CD4-positive, CD25-positive, alpha-beta regulatory T cell (primary cell): ENCODE results near the gene HMGN1. TPM values are rescaled to one million over a fixed set of nuclear protein-coding genes. Genes with fewer than 3 reads are reported as not detected.

Source experiments
- ATAC-seq, 2 donors: fragments of 150-1000 bp; cut with Tn5 transposase; one replicate each; pipeline ENCODE4 v1.10.0; 2021; ENCODE audit warnings: low read depth in 2 of 2, moderate number of reproducible peaks in 2 of 2, moderate library complexity in 1 of 2
- DNase-seq, 3 donors: peaks; one replicate each; pipeline versions ENCODE4 v3.0.0 to v3.0.0-alpha.2; 2012 to 2022; ENCODE audit warnings: mixed read lengths in 1 of 3
- H3K27ac ChIP-seq: one replicate; pipeline ENCODE4 v1.7.0; 2013; ENCODE audit warnings: mild to moderate bottlenecking, low read length; ENCODE audit not compliant: insufficient read depth, poor library complexity, severe bottlenecking
- H3K27me3 ChIP-seq: one replicate; pipeline ENCODE4 v1.7.0; 2013; ENCODE audit warnings: low read length; ENCODE audit not compliant: control insufficient read depth, insufficient read depth
- H3K36me3 ChIP-seq: one replicate; pipeline ENCODE4 v1.7.0; 2013; ENCODE audit warnings: mild to moderate bottlenecking, low read length, moderate library complexity; ENCODE audit not compliant: control insufficient read depth, insufficient read depth
- H3K4me1 ChIP-seq: 2 replicates; pipeline ENCODE4 v1.7.0; 2013; ENCODE audit warnings: mild to moderate bottlenecking, low read length; ENCODE audit not compliant: insufficient read depth, control insufficient read depth, poor library complexity, severe bottlenecking
- H3K4me3 ChIP-seq: one replicate; pipeline ENCODE4 v1.7.0; 2013; ENCODE audit warnings: low read depth, mild to moderate bottlenecking, low read length, moderate library complexity
- H3K9me3 ChIP-seq, 2 experiments: 1 replicate in 1 of 2; 2 replicates in 1 of 2; pipeline ENCODE4 v1.7.0; 2013; ENCODE audit warnings: low read length in 2 of 2, mild to moderate bottlenecking in 1 of 2, moderate library complexity in 1 of 2; ENCODE audit not compliant: control insufficient read depth in 2 of 2
- H3K27ac Mint-ChIP-seq, 3 donors: one replicate each; pipeline ENCODE4 v1.8.0; 2020 to 2022; ENCODE audit warnings: mild to moderate bottlenecking in 3 of 3, mixed read lengths in 3 of 3, moderate library complexity in 2 of 3
- H3K27me3 Mint-ChIP-seq: one replicate; pipeline ENCODE4 v1.8.0; 2022; ENCODE audit warnings: mild to moderate bottlenecking, mixed read lengths
- H3K36me3 Mint-ChIP-seq: one replicate; pipeline ENCODE4 v1.8.0; 2020; ENCODE audit warnings: mixed read lengths
- H3K4me1 Mint-ChIP-seq, 4 donors: one replicate each; pipeline ENCODE4 v1.8.0; 2020 to 2022; ENCODE audit warnings: mixed read lengths in 4 of 4, mild to moderate bottlenecking in 1 of 4
- H3K4me3 Mint-ChIP-seq, 4 donors: one replicate each; pipeline ENCODE4 v1.8.0; 2020 to 2022; ENCODE audit warnings: mild to moderate bottlenecking in 4 of 4, mixed read lengths in 4 of 4, moderate library complexity in 3 of 4
- H3K9me3 Mint-ChIP-seq, 7 donors: one replicate each; pipeline ENCODE4 v1.8.0; 2020 to 2022; ENCODE audit warnings: mixed read lengths in 7 of 7, mild to moderate bottlenecking in 3 of 7, moderate library complexity in 2 of 7
- polyA plus RNA-seq, 4 donors: library from polyadenylated mRNA; unstranded; fragments of 300-500 nt; fragmentation: Illumina TruSeq; gene quantifications; one replicate each; pipeline ENCODE4 v1.2.3, GENCODE V29; 2021
- total RNA-seq: library from RNA; stranded (reverse); gene quantifications from one replicate; pipeline ENCODE4 v1.2.3, GENCODE V29; 2022

The HMGN1 gene
- total and polyA plus RNA-seq, 5 donors from 2014 or later: 168 to 249 (median 186) TPM

- peak overlapping the region; percentile 95 to 98 (median 97) for H3K27ac Mint-ChIP-seq
- no peaks in the 10 kb centered on the region for H3K27me3 ChIP-seq
- peaks cover 21% of the 10 kb centered on the region for H3K27me3 Mint-ChIP-seq
- ATAC-seq: peak; percentile 88 to 89
- H3K27ac ChIP-seq: peak overlapping the region; percentile 88
- H3K9me3 Mint-ChIP-seq: peaks cover 0 to 2% (median 0%) of the 10 kb centered on the region in 7 donors
- peaks cover 33% of the 10 kb centered on the region for H3K4me1 ChIP-seq
- H3K36me3 Mint-ChIP-seq: peaks cover 18% of the 10 kb centered on the region
- H3K4me1 Mint-ChIP-seq: peaks cover 26 to 44% (median 36%) of the 10 kb centered on the region in 4 donors
- peak; percentile 94 to 98 (median 97) for DNase-seq
- peak overlapping the region; percentile 96 to 98 (median 97) for H3K4me3 Mint-ChIP-seq
- no peaks in the 10 kb centered on the region for H3K9me3 ChIP-seq
- H3K36me3 ChIP-seq: peaks cover 16% of the 10 kb centered on the region
- H3K4me3 ChIP-seq: peak overlapping the region; percentile 86
Measured at GRCh38 chr21:39349211-39350093, 564 bp upstream of the HMGN1 start.

GRCh38 chr21:39348040-39348354 lies 891 bp downstream of the HMGN1 start:
- Histone ChIP-seq H3K27ac (peak overlapping the region; percentile 88), H3K36me3 (peaks cover 31% of the 10 kb centered on the region), H3K4me3 (peak overlapping the region; percentile 86), H3K9me3 (no peaks in the 10 kb centered on the region), H3K4me1 (peaks cover 35% of the 10 kb centered on the region), H3K27me3 (no peaks in the 10 kb centered on the region)
- peaks cover 0 to 2% (median 0%) of the 10 kb centered on the region in 7 donors for H3K9me3 Mint-ChIP-seq
- H3K4me1 Mint-ChIP-seq: peaks cover 31 to 50% (median 40%) of the 10 kb centered on the region in 4 donors
- H3K4me3 Mint-ChIP-seq: peak overlapping the region; percentile 93 to 100 (median 96)
- H3K27ac Mint-ChIP-seq: peak overlapping the region in 2 of 3 donors; percentile 89 to 93
- H3K27me3 Mint-ChIP-seq: peaks cover 21% of the 10 kb centered on the region
- ATAC-seq (no peak), DNase-seq (peak in 2 of 3 donors; percentile 18 to 44)
- peaks cover 29% of the 10 kb centered on the region for H3K36me3 Mint-ChIP-seq

GRCh38 chr21:39347537-39347936 lies 1.4 kb downstream of the HMGN1 start:
- H3K4me3 Mint-ChIP-seq: peak overlapping the region; percentile 93 to 100 (median 96)
- H3K27ac Mint-ChIP-seq: peak overlapping the region; percentile 82 to 93 (median 89)
- H3K9me3 Mint-ChIP-seq: no peaks in the 10 kb centered on the region
- Histone ChIP-seq H3K27ac (peak overlapping the region; percentile 88), H3K4me1 (peaks cover 35% of the 10 kb centered on the region), H3K36me3 (peaks cover 32% of the 10 kb centered on the region), H3K27me3 (no peaks in the 10 kb centered on the region), H3K9me3 (no peaks in the 10 kb centered on the region), H3K4me3 (peak overlapping the region; percentile 86)
- peaks cover 31 to 51% (median 40%) of the 10 kb centered on the region in 4 donors for H3K4me1 Mint-ChIP-seq
- H3K27me3 Mint-ChIP-seq: peaks cover 21% of the 10 kb centered on the region
- ATAC-seq (no peak), DNase-seq (peak in 1 of 3 donors; percentile 24)
- peaks cover 29% of the 10 kb centered on the region for H3K36me3 Mint-ChIP-seq

GRCh38 chr21:39346671-39347331 lies 2.1 kb downstream of the HMGN1 start:
- ATAC-seq: no peak

GRCh38 chr21:39346206-39346605 lies 2.7 kb downstream of the HMGN1 start:
- H3K4me3 Mint-ChIP-seq: peak overlapping the region; percentile 69 to 100 (median 76)
- Histone ChIP-seq H3K9me3 (no peaks in the 10 kb centered on the region), H3K4me3 (peak overlapping the region; percentile 86), H3K36me3 (peaks cover 40% of the 10 kb centered on the region), H3K27me3 (no peaks in the 10 kb centered on the region), H3K27ac (no peak overlapping the region), H3K4me1 (peaks cover 35% of the 10 kb centered on the region)
- peaks cover 9% of the 10 kb centered on the region for H3K27me3 Mint-ChIP-seq
- peaks cover 36% of the 10 kb centered on the region for H3K36me3 Mint-ChIP-seq
- peak overlapping the region in 2 of 3 donors; percentile 55 to 89 for H3K27ac Mint-ChIP-seq
- DNase-seq: no peak
- H3K4me1 Mint-ChIP-seq: peaks cover 31 to 51% (median 40%) of the 10 kb centered on the region in 4 donors
- no peak for ATAC-seq
- no peaks in the 10 kb centered on the region for H3K9me3 Mint-ChIP-seq

More at GRCh38 chr21:39346671-39347331, 2.1 kb downstream of the HMGN1 start:
- DNase-seq: no peak
- H3K4me3 ChIP-seq: peak overlapping the region; percentile 86
- H3K4me3 Mint-ChIP-seq: peak overlapping the region; percentile 69 to 100 (median 76)
- peaks cover 34% of the 10 kb centered on the region for H3K36me3 ChIP-seq
- H3K4me1 ChIP-seq: peaks cover 35% of the 10 kb centered on the region
- no peaks in the 10 kb centered on the region for H3K27me3 ChIP-seq
- peaks cover 13% of the 10 kb centered on the region for H3K27me3 Mint-ChIP-seq
- H3K36me3 Mint-ChIP-seq: peaks cover 31% of the 10 kb centered on the region
- H3K9me3 ChIP-seq: no peaks in the 10 kb centered on the region
- peak overlapping the region; percentile 16 to 89 (median 48) for H3K27ac Mint-ChIP-seq
- H3K4me1 Mint-ChIP-seq: peaks cover 31 to 51% (median 40%) of the 10 kb centered on the region in 4 donors
- H3K9me3 Mint-ChIP-seq: no peaks in the 10 kb centered on the region
- no peak overlapping the region for H3K27ac ChIP-seq

GRCh38 chr21:39345440-39345839 lies 3.4 kb downstream of the HMGN1 start:
- DNase-seq: no peak
- H3K4me3 ChIP-seq: no peak overlapping the region
- no peak overlapping the region for H3K27ac ChIP-seq
- Mint-ChIP-seq H3K9me3 (no peaks in the 10 kb centered on the region), H3K27me3 (peaks cover 7% of the 10 kb centered on the region), H3K27ac (peak overlapping the region in 2 of 3 donors; percentile 54 to 55), H3K4me1 (peaks cover 31 to 50% (median 39%) of the 10 kb centered on the region in 4 donors), H3K36me3 (peaks cover 36% of the 10 kb centered on the region), H3K4me3 (peak overlapping the region; percentile 52 to 100 (median 76))
- H3K4me1 ChIP-seq: peaks cover 35% of the 10 kb centered on the region
- H3K27me3 ChIP-seq: no peaks in the 10 kb centered on the region
- H3K9me3 ChIP-seq: no peaks in the 10 kb centered on the region
- H3K36me3 ChIP-seq: peaks cover 40% of the 10 kb centered on the region
- no peak for ATAC-seq

- Histone ChIP-seq H3K9me3 (no peaks in the 10 kb centered on the region), H3K4me3 (no peak overlapping the region), H3K27ac (peak overlapping the region; percentile 7), H3K36me3 (peaks cover 40% of the 10 kb centered on the region), H3K4me1 (peaks cover 30% of the 10 kb centered on the region), H3K27me3 (no peaks in the 10 kb centered on the region)
- peaks cover 36% of the 10 kb centered on the region for H3K36me3 Mint-ChIP-seq
- peak overlapping the region in 3 of 4 donors; percentile 32 to 100 (median 68) for H3K4me3 Mint-ChIP-seq
- H3K4me1 Mint-ChIP-seq: peaks cover 31 to 44% (median 37%) of the 10 kb centered on the region in 4 donors
- DNase-seq (no peak), ATAC-seq (no peak)
- H3K9me3 Mint-ChIP-seq: no peaks in the 10 kb centered on the region
- H3K27ac Mint-ChIP-seq: peak overlapping the region in 1 of 3 donors; percentile 20
- peaks cover 7% of the 10 kb centered on the region for H3K27me3 Mint-ChIP-seq
Measured at GRCh38 chr21:39344848-39345247, 4.0 kb downstream of the HMGN1 start.
